ENCODE results near the gene CACHD1. TPM values are rescaled to one million over a fixed set of nuclear protein-coding genes. Genes with fewer than 3 reads are reported as not detected.

CACHD1 gene
- total and polyA plus RNA-seq, 10 donors, result 1.1 to 17.3 (median 11.4) TPM

DNA sequence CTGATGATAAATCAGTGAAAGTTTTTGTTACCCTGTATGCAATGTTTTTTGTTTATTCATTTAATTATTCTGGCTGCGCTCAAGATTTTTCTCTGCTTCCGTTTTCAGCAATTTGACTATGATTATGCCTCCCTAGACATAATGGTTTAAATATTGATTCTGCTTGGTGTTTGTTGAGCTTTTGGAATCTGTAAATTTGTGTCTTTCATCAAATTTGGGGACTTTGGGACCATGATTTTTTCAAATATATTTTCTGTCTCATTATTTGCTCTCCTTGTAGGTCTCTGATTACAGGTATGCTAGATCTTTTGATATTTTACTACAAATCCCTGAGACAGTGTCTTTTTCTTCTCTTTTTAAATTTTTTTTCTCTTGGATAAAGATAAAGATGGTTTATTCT lies 92.1 kb downstream of the CACHD1 start:
- 73 to 97% (median 94%) methylated on average over 2 of the region's 2 CpGs for WGBS, 5 donors
- intact Hi-C loops (cut with DNase I; ENCODE audit: low total_unique reads), result no loop called here
- Histone ChIP-seq H3K36me3 (peaks cover 0 to 7% (median 0%) of the 10 kb centered on the region in 6 donors), H3K27ac (no peak overlapping the region), H3K27me3 (replicated peaks in 1 of 7) (no peaks in the 10 kb centered on the region), H3K9me3 (peaks cover 0 to 21% (median 7%) of the 10 kb centered on the region in 8 donors), H3K4me1 (no peaks in the 10 kb centered on the region), H3K4me3 (no peak overlapping the region)
- no peak for DNase-seq
- no peak for TF ChIP-seq POLR2A (IDR thresholded peaks at IDR 0.05)
- no peak for TF ChIP-seq POLR2AphosphoS5 (IDR thresholded peaks at IDR 0.05)
- TF ChIP-seq CTCF (IDR thresholded peaks at IDR 0.05 in 8 of 11, conservative IDR thresholded peaks at IDR 0.05 in 3 of 11), result no peak

- no peak for TF ChIP-seq POLR2AphosphoS5 (IDR thresholded peaks at IDR 0.05)
- no peak for TF ChIP-seq POLR2A (IDR thresholded peaks at IDR 0.05)
- TF ChIP-seq CTCF (IDR thresholded peaks at IDR 0.05 in 8 of 11, conservative IDR thresholded peaks at IDR 0.05 in 3 of 11), result no peak
- Histone ChIP-seq H3K27ac (no peak overlapping the region), H3K4me3 (no peak overlapping the region), H3K9me3 (peaks cover 0 to 21% (median 7%) of the 10 kb centered on the region in 8 donors), H3K4me1 (no peaks in the 10 kb centered on the region), H3K27me3 (replicated peaks in 1 of 7) (no peaks in the 10 kb centered on the region), H3K36me3 (peaks cover 0 to 3% (median 0%) of the 10 kb centered on the region in 6 donors)
- 82 to 95% (median 88%) methylated on average over 5 of the region's 5 CpGs for WGBS, 5 donors
- intact Hi-C loops (cut with DNase I; ENCODE audit: low total_unique reads), result no loop called here
- DNase-seq, result no peak
Observed at GRCh38 chr1:64563958-64564565, 94.1 kb downstream of the CACHD1 start.

GRCh38 chr1:64564891-64565290 lies 95.0 kb downstream of the CACHD1 start:
- peaks cover 0 to 21% (median 7%) of the 10 kb centered on the region in 8 donors for H3K9me3 ChIP-seq
- intact Hi-C loops (cut with DNase I; ENCODE audit: low total_unique reads), result no loop called here
- no peak overlapping the region for H3K27ac ChIP-seq
- DNase-seq, result no peak
- H3K4me3 ChIP-seq, result no peak overlapping the region
- TF ChIP-seq CTCF (IDR thresholded peaks at IDR 0.05 in 8 of 11, conservative IDR thresholded peaks at IDR 0.05 in 3 of 11) (no peak), POLR2AphosphoS5 (IDR thresholded peaks at IDR 0.05) (no peak), POLR2A (IDR thresholded peaks at IDR 0.05) (no peak)
- peaks cover 0 to 6% (median 0%) of the 10 kb centered on the region in 6 donors for H3K4me1 ChIP-seq
- WGBS, 5 donors, result 88 to 95% (median 90%) methylated on average over 3 of the region's 3 CpGs
- no peaks in the 10 kb centered on the region for H3K27me3 ChIP-seq (replicated peaks in 1 of 7)
- no peaks in the 10 kb centered on the region for H3K36me3 ChIP-seq

- 62 to 76% (median 71%) methylated on average over 7 of the region's 7 CpGs for WGBS, 5 donors
- no peak overlapping the region for H3K27ac ChIP-seq
- no peak overlapping the region for H3K4me3 ChIP-seq
- intact Hi-C loops (cut with DNase I; ENCODE audit: low total_unique reads), result no loop called here
- no peaks in the 10 kb centered on the region for H3K36me3 ChIP-seq
- H3K27me3 ChIP-seq (replicated peaks in 1 of 7), result no peaks in the 10 kb centered on the region
- peaks cover 0 to 6% (median 0%) of the 10 kb centered on the region in 6 donors for H3K4me1 ChIP-seq
- peaks cover 0 to 13% (median 6%) of the 10 kb centered on the region in 8 donors for H3K9me3 ChIP-seq
- no peak for DNase-seq
- no peak for TF ChIP-seq CTCF (IDR thresholded peaks at IDR 0.05 in 8 of 11, conservative IDR thresholded peaks at IDR 0.05 in 3 of 11)
- no peak for TF ChIP-seq POLR2A (IDR thresholded peaks at IDR 0.05)
- no peak for TF ChIP-seq POLR2AphosphoS5 (IDR thresholded peaks at IDR 0.05)
Observed at GRCh38 chr1:64567426-64568170, 97.7 kb downstream of the CACHD1 start.
